HCT116 (cell line): ENCODE results near the gene UBTD1. TPM values are rescaled to one million over a fixed set of nuclear protein-coding genes. Genes with fewer than 3 reads are reported as not detected.

Source experiments
- ATAC-seq: fragments of 200-7000 bp; cut with Tn5 transposase; 2 replicates; pipeline ENCODE4 v1.9.1; 2020; ENCODE audit warnings: mild to moderate bottlenecking, moderate library complexity
- BruUV-seq: library from RNA; stranded (reverse); fragments of 400-500 nt; replicated peaks from 2 replicates; lab custom pipeline; 2021; lab: Mats Ljungman, UMichigan
- CTCF ChIA-PET: fragments of 300-600 bp; sonication (Branson Sonifier 250); formaldehyde crosslinking; loops from one replicate; lab custom pipeline; 2021; ENCODE audit warnings: antibody characterized with exemption; lab: Charles Lee
- POLR2A ChIA-PET: fragments of 300-600, 350-600 bp; sonication (Branson Sonifier 250); formaldehyde crosslinking; loops from one replicate; lab custom pipeline; 2021; ENCODE audit warnings: antibody characterized with exemption; lab: Charles Lee
- RAD21 ChIA-PET, 2 experiments: fragments of 300-600 bp; sonication (Branson Sonifier 250); formaldehyde crosslinking; loops; one replicate each; lab custom pipeline; 2023; ENCODE audit warnings: low total read pairs in 2 of 2; ENCODE audit not compliant: uncharacterized antibody in 2 of 2, unreplicated experiment in 2 of 2, low non-redundant PET in 1 of 2; lab: Charles Lee
- DNase-seq: peaks from one replicate; pipeline ENCODE4 v3.0.0-alpha.2; 2010; ENCODE audit warnings: low read depth, low spot score
- H2AFZ ChIP-seq: fragments of 200-600 bp; shearing (Covaris generic), sonication (generic); 2 replicates; pipeline ENCODE4 v1.6.1; 2017; ENCODE audit warnings: low read depth, mixed run types, mixed read lengths, antibody characterized with exemption, low read length; ENCODE audit not compliant: poor library complexity, severe bottlenecking
- H3K27ac ChIP-seq: 2 replicates; pipeline ENCODE4 v1.5.1; 2012; ENCODE audit warnings: low read depth, low read length
- H3K27me3 ChIP-seq: fragments of 200-600 bp; sonication (generic); 2 replicates; pipeline ENCODE4 v1.6.1; 2016; ENCODE audit warnings: mixed run types, low read length, mixed read lengths; ENCODE audit not compliant: insufficient read depth
- H3K36me3 ChIP-seq, 2 experiments: fragments of 200-500 bp in 1 of 2; fragments of 200-600 bp in 1 of 2; sonication (Bioruptor generic) in 1 of 2; sonication (generic) in 1 of 2; 2 replicates each; pipeline versions ENCODE4 v1.5.1 to v1.6.1; 2014 to 2016; ENCODE audit warnings: low read length in 2 of 2, inconsistent platforms in 1 of 2, mixed read lengths in 1 of 2, mixed run types in 1 of 2; ENCODE audit not compliant: insufficient read depth in 2 of 2, control insufficient read depth in 1 of 2
- H3K4me1 ChIP-seq, 2 experiments: fragments of 200-600 bp in 1 of 2; sonication (generic) in 1 of 2; 2 replicates each; pipeline versions ENCODE4 v1.5.1 to v1.6.1; 2012 to 2017; ENCODE audit warnings: low read length in 2 of 2, inconsistent platforms in 1 of 2, mild to moderate bottlenecking in 1 of 2, mixed read lengths in 1 of 2, mixed run types in 1 of 2, moderate library complexity in 1 of 2; ENCODE audit not compliant: insufficient read depth in 2 of 2, control insufficient read depth in 1 of 2
- H3K4me2 ChIP-seq: fragments of 200-600 bp; sonication (generic); 2 replicates; pipeline ENCODE4 v1.6.1; 2017; ENCODE audit warnings: mixed run types, low read length, mixed read lengths
- H3K4me3 ChIP-seq, 2 experiments: fragments of 200-600 bp in 1 of 2; sonication (generic) in 1 of 2; replicated peaks in 1 of 2; 2 replicates each; pipeline ENCODE4 v1.5.1; 2011 to 2016; ENCODE audit warnings: low read length in 2 of 2, control low read depth in 1 of 2, low read depth in 1 of 2, mild to moderate bottlenecking in 1 of 2, mixed read lengths in 1 of 2, mixed run types in 1 of 2
- H3K79me2 ChIP-seq: fragments of 200-600 bp; sonication (generic); 2 replicates; pipeline ENCODE4 v1.6.1; 2017; ENCODE audit warnings: mild to moderate bottlenecking, mixed run types, low read length, moderate library complexity, mixed read lengths; ENCODE audit not compliant: insufficient read depth
- H3K9ac ChIP-seq: fragments of 200-600 bp; sonication (generic); 2 replicates; pipeline ENCODE4 v1.6.1; 2016; ENCODE audit warnings: low read length, mixed read lengths
- H3K9me2 ChIP-seq: fragments of 200-600 bp; sonication (generic), shearing (Covaris generic); 2 replicates; pipeline ENCODE4 v1.6.1; 2017; ENCODE audit warnings: mixed run types, mild to moderate bottlenecking, moderate library complexity; ENCODE audit not compliant: insufficient read depth
- H3K9me3 ChIP-seq, 2 experiments: fragments of 200-500 bp in 1 of 2; fragments of 200-600 bp in 1 of 2; sonication (Bioruptor generic) in 1 of 2; sonication (generic) in 1 of 2; 2 replicates each; pipeline ENCODE4 v1.6.1; 2014 to 2017; ENCODE audit warnings: low read length in 2 of 2, mixed read lengths in 2 of 2, inconsistent platforms in 1 of 2, low read depth in 1 of 2, mild to moderate bottlenecking in 1 of 2, mixed run types in 1 of 2, moderate library complexity in 1 of 2; ENCODE audit not compliant: control insufficient read depth in 1 of 2, insufficient read depth in 1 of 2
- H4K20me1 ChIP-seq: fragments of 200-600 bp; sonication (generic), shearing (Covaris generic); 2 replicates; pipeline ENCODE4 v1.6.1; 2017; ENCODE audit warnings: mixed run types, mild to moderate bottlenecking, moderate library complexity; ENCODE audit not compliant: insufficient read depth
- CBX3 ChIP-seq: IDR thresholded peaks from 2 replicates; pipeline ENCODE4 v1.6.1; 2012; ENCODE audit warnings: low read depth
- ELF1 ChIP-seq: IDR thresholded peaks from 2 replicates; pipeline ENCODE4 v1.6.1; 2012; ENCODE audit warnings: low read depth, borderline replicate concordance
- EZH2phosphoT487 ChIP-seq: fragments of 200-600 bp; IDR thresholded peaks from 2 replicates; pipeline ENCODE4 v1.6.1; 2018; ENCODE audit warnings: antibody characterized with exemption, borderline replicate concordance
- JUND ChIP-seq: IDR thresholded peaks from 2 replicates; pipeline ENCODE4 v1.6.1; 2012
- MAX ChIP-seq: IDR thresholded peaks from 2 replicates; pipeline ENCODE4 v1.6.1; 2012
- POLR2A ChIP-seq: IDR thresholded peaks from 2 replicates; pipeline ENCODE4 v1.7.0; 2011; ENCODE audit warnings: borderline replicate concordance; ENCODE audit not compliant: insufficient read depth, insufficient read length; ENCODE audit errors: extremely low read depth
- RAD21 ChIP-seq: IDR thresholded peaks from 2 replicates; pipeline ENCODE4 v1.6.1; 2012; ENCODE audit warnings: low read depth, mild to moderate bottlenecking
- REST ChIP-seq: IDR thresholded peaks from 2 replicates; pipeline ENCODE4 v1.6.1; 2012; ENCODE audit warnings: low read depth
- SP1 ChIP-seq: IDR thresholded peaks from 2 replicates; pipeline ENCODE4 v1.6.1; 2012; ENCODE audit warnings: low read depth
- SRF ChIP-seq: IDR thresholded peaks from 2 replicates; pipeline ENCODE4 v1.6.1; 2012; ENCODE audit warnings: low read depth
- YY1 ChIP-seq: IDR thresholded peaks from 2 replicates; pipeline ENCODE4 v1.6.1; 2011; ENCODE audit warnings: low read length, low read depth, moderate library complexity, mild to moderate bottlenecking; ENCODE audit not compliant: insufficient replicate concordance; ENCODE audit errors: extremely low read depth
- ZNF274 ChIP-seq: fragments of 200-500 bp; sonication (Bioruptor generic); IDR thresholded peaks from 2 replicates; pipeline ENCODE4 v1.6.1; 2014; ENCODE audit warnings: mild to moderate bottlenecking, low read depth, low read length, inconsistent platforms
- intact Hi-C: fragments of 100-400 bp; cut with micrococcal nuclease; formaldehyde crosslinking; loops from 2 replicates; pipeline ENCODE4 v1.10.0; 2022
- total RNA-seq: library from RNA; stranded (reverse); gene quantifications from one replicate; pipeline ENCODE4 v1.2.1, GENCODE V29; 2021; ENCODE audit not compliant: unreplicated experiment
- TF ChIP-seq, protein P1 (sequence below): IDR thresholded peaks from 2 replicates; pipeline ENCODE4 v1.6.1; 2012

The UBTD1 gene
- total RNA-seq, 1 experiment from 2014 or later: 12.8 TPM

DNA sequence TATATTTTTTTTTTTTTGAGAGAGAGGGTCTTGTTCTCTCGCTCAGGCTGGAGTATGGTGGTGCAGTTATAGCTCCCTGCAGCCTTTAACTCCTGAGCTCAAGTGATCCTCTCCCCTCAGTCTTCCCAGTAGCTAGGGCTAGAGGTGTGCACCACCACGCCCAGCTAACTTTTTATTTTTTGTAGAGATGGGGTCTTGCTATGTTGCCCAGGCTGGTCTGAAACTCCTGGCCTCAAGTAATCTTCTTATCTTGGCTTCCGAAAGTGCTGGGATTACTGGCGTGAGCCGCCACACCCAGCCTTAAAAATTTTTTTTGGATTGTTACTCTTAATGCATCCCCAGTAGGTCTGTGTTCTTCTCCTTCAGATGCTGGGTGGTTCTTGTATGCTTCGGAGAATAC is 4.2 kb downstream of the UBTD1 start (continued):
- no peak for TF ChIP-seq REST
- no peak for TF ChIP-seq POLR2A
- no peak for TF ChIP-seq RAD21
- no peak for TF ChIP-seq ELF1
- TF ChIP-seq SRF: no peak
- TF ChIP-seq SP1: no peak
- TF ChIP-seq, protein P1, sequence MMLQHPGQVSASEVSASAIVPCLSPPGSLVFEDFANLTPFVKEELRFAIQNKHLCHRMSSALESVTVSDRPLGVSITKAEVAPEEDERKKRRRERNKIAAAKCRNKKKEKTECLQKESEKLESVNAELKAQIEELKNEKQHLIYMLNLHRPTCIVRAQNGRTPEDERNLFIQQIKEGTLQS: no peak

DNA sequence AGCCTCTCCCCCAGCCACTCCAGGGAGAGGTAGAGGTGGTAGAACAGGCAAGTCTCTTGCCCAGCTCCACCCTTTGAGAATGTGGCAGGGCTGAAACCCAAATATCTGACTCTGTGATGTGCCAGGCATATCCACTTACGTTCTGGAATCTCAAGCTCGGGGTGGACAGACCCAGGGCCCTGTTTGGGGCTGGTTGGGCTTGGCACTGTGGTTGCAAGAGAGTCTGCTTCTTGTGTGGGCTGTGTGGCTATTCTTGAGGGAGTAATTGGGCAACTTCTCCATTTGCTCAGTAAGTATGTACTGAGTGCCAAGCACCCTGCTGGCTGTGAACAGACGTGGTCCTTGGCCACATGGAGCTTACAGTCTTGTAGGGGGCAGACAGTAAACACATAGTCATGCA is 4.7 kb downstream of the UBTD1 start:
- ChIA-PET POLR2A (no interaction called here), CTCF (no interaction called here), RAD21 (no interaction called here)
- Histone ChIP-seq H3K79me2 (no peaks in the 10 kb centered on the region; the same call in 1 of the 2 replicates), H3K9me3 (no peaks in the 10 kb centered on the region), H3K9ac (no peak overlapping the region), H3K36me3 (no peaks in the 10 kb centered on the region), H3K4me2 (no peak overlapping the region), H4K20me1 (no peaks in the 10 kb centered on the region), H3K4me3 (no peak overlapping the region), H3K27me3 (no peaks in the 10 kb centered on the region), H3K27ac (no peak overlapping the region), H2AFZ (no peak overlapping the region), H3K9me2 (no peaks in the 10 kb centered on the region), H3K4me1 (peaks cover 6 to 9% of the 10 kb centered on the region in 2 experiments; a peak in 3 of 4 replicates)
- no peak for ATAC-seq
- TF ChIP-seq MAX (no peak), SP1 (no peak), REST (no peak), EZH2phosphoT487 (no peak), SRF (no peak), YY1 (no peak), JUND (no peak), ELF1 (no peak), CBX3 (no peak), ZNF274 (no peak)
- TF ChIP-seq, protein P1: no peak
- DNase-seq: no peak
- intact Hi-C loops: no loop called here
- no TSS peak for BruUV-seq
